SK-N-SH treated with all-trans-retinoic acid at 6 μM for 48 hours (cell line): ENCODE measurements around the gene CACNA2D4.
"Not testable (repeated sequence)": the region's sequence is repeated elsewhere in the genome, so short reads cannot be mapped to it uniquely, and the experiment has no call there.

ENCODE experiments used
- ATAC-seq: fragments of 200-7000 bp; cut with Tn5 transposase; 3 replicates; pipeline ENCODE4 v1.9.1; 2020; ENCODE audit warnings: mild to moderate bottlenecking, moderate library complexity
- ARNTL ChIP-seq: fragments of 450-650 bp; formaldehyde crosslinking; IDR thresholded peaks from 2 replicates; pipeline ENCODE4 v1.5.0; 2020; ENCODE audit warnings: low read depth, mild to moderate bottlenecking, moderate library complexity, borderline replicate concordance
- CSDC2 ChIP-seq: fragments of 250-450 bp; sonication (Bioruptor Pico); IDR thresholded peaks from 2 replicates; pipeline ENCODE4 v1.5.0; 2020; ENCODE audit warnings: mild to moderate bottlenecking, moderate library complexity
- GLIS3 ChIP-seq: fragments of 250-450 bp; sonication (Bioruptor Pico); IDR thresholded peaks from 2 replicates; pipeline ENCODE4 v1.5.0; 2020; ENCODE audit warnings: mild to moderate bottlenecking, moderate library complexity
- OSR1 ChIP-seq: fragments of 250-450 bp; sonication (Bioruptor Pico); IDR thresholded peaks from 2 replicates; pipeline ENCODE4 v1.8.0; 2022; ENCODE audit warnings: moderate library complexity, mild to moderate bottlenecking, inconsistent platforms
- PPARA ChIP-seq: fragments of 250-450 bp; sonication (Bioruptor Pico); IDR thresholded peaks from 2 replicates; pipeline ENCODE4 v1.5.0; 2020; ENCODE audit warnings: mild to moderate bottlenecking, borderline replicate concordance
- RARB ChIP-seq: fragments of 250-450 bp; sonication (Bioruptor Pico); IDR thresholded peaks from 2 replicates; pipeline ENCODE4 v1.8.0; 2021; ENCODE audit warnings: mild to moderate bottlenecking, moderate library complexity
- TCF4 ChIP-seq: fragments of 250-450 bp; sonication (Bioruptor Pico); IDR thresholded peaks from 2 replicates; pipeline ENCODE4 v1.8.0; 2021; ENCODE audit warnings: mild to moderate bottlenecking, moderate library complexity, borderline replicate concordance
- TOX ChIP-seq: fragments of 250-450 bp; sonication (Bioruptor Pico); IDR thresholded peaks from 2 replicates; pipeline ENCODE4 v1.8.0; 2021; ENCODE audit warnings: mild to moderate bottlenecking, moderate library complexity, borderline replicate concordance
- ZC3H10 ChIP-seq: fragments of 250-450 bp; sonication (Bioruptor Pico); IDR thresholded peaks from 2 replicates; pipeline ENCODE4 v1.5.1; 2021; ENCODE audit warnings: mild to moderate bottlenecking, moderate library complexity
- ZFP3 ChIP-seq: fragments of 250-450 bp; sonication (Bioruptor Pico); IDR thresholded peaks from 2 replicates; pipeline ENCODE4 v1.5.0; 2020; ENCODE audit warnings: mild to moderate bottlenecking, moderate library complexity
- ZFP30 ChIP-seq: fragments of 450-650 bp; formaldehyde crosslinking; IDR thresholded peaks from 2 replicates; pipeline ENCODE4 v1.5.0; 2022; ENCODE audit warnings: mild to moderate bottlenecking, moderate library complexity
- ZNF70 ChIP-seq: fragments of 450-650 bp; formaldehyde crosslinking; IDR thresholded peaks from 2 replicates; pipeline ENCODE4 v1.5.0; 2020; ENCODE audit warnings: mild to moderate bottlenecking, moderate library complexity
- TF ChIP-seq, protein P1 (sequence below): fragments of 250-450 bp; sonication (Bioruptor Pico); IDR thresholded peaks from 2 replicates; pipeline ENCODE4 v1.8.0; 2021; ENCODE audit warnings: low read depth, mild to moderate bottlenecking, moderate library complexity, borderline replicate concordance
- TF ChIP-seq, protein P2 (sequence below): fragments of 250-450 bp; sonication (Bioruptor Pico); IDR thresholded peaks from 2 replicates; pipeline ENCODE4 v1.5.1; 2021; ENCODE audit warnings: mild to moderate bottlenecking, moderate library complexity
- TF ChIP-seq, protein P3 (sequence below): fragments of 250-450 bp; sonication (Bioruptor Pico); IDR thresholded peaks from 2 replicates; pipeline ENCODE4 v1.5.1; 2020; ENCODE audit warnings: low read depth, mild to moderate bottlenecking, moderate library complexity
- TF ChIP-seq, protein P4 (sequence below): fragments of 250-450 bp; sonication (Bioruptor Pico); IDR thresholded peaks from 2 replicates; pipeline ENCODE4 v1.5.0; 2020; ENCODE audit warnings: mild to moderate bottlenecking, moderate library complexity

CACNA2D4 gene

DNA sequence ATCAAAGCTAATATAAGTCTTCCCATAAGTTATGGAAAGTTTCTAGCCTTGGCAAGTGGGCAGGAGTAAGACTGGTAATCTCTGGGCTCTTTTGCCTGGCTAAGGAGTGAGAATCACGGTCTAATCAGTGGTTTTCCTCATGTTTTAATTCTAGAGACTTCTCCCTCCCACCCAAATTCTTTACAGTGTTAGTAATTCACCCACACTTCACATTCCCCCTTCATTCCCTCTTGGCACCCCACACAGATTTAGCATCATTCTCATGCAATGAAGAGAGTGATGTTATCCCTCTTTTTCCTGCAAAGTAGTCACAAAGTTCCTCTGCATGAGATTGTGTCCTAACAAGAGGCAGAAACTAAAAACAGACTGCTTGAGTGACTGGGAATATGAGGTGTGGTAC is 28.6 kb upstream of the CACNA2D4 start:
- TF ChIP-seq RARB (CRISPR knock-in tag) (no peak), PPARA (CRISPR knock-in tag) (no peak)
- TF ChIP-seq, all 23 proteins: peak for 0
- no peak for ATAC-seq

DNA sequence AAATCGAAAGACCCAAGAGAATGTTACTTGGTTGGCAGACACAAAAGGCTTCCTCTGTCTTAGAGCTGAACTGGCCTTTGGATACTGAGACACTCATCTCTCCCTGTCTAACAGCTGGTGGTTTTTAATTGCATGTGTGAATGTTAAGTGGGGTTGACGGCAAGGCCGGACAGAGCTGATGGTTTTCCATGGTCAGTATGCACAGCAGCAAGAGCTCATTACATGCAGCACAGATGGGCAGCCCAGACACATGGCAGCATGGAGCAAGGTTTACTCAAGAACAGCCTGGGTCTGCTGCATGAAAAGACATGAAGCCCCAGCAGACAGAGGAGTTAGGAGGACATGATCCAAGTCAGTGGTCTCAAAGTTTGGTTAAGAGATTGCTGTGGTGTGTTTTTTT is 27.8 kb upstream of the CACNA2D4 start:
- no peak for ATAC-seq
- TF ChIP-seq ARNTL (CRISPR knock-in tag) (no peak), ZNF70 (CRISPR knock-in tag) (no peak), ZC3H10 (CRISPR knock-in tag) (no peak), TOX (CRISPR knock-in tag) (no peak), PPARA (CRISPR knock-in tag) (no peak), GLIS3 (CRISPR knock-in tag) (no peak), CSDC2 (no peak), ZFP30 (CRISPR knock-in tag) (no peak)
- TF ChIP-seq, protein P1, sequence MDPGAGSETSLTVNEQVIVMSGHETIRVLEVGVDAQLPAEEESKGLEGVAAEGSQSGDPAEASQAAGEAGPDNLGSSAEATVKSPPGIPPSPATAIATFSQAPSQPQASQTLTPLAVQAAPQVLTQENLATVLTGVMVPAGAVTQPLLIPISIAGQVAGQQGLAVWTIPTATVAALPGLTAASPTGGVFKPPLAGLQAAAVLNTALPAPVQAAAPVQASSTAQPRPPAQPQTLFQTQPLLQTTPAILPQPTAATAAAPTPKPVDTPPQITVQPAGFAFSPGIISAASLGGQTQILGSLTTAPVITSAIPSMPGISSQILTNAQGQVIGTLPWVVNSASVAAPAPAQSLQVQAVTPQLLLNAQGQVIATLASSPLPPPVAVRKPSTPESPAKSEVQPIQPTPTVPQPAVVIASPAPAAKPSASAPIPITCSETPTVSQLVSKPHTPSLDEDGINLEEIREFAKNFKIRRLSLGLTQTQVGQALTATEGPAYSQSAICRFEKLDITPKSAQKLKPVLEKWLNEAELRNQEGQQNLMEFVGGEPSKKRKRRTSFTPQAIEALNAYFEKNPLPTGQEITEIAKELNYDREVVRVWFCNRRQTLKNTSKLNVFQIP (CRISPR knock-in tag): no peak

DNA sequence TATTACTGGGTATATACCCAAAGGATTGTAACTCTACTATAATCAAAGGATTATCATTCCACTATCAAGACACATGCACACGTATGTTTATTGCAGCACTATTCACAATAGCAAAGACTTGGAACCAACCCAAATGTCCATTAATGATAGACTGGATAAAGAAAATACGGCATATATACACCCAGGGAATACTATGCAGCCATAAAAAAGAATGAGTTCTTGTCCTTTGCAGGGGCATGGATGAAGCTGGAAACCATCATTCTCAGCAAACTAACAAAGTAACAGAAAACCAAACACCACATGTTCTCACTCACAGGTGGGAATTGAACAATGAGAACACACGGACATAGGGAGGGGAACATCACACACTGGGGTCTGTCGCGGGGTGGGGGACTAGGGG is 27.1 kb upstream of the CACNA2D4 start:
- not testable (repeated sequence) for ATAC-seq

DNA sequence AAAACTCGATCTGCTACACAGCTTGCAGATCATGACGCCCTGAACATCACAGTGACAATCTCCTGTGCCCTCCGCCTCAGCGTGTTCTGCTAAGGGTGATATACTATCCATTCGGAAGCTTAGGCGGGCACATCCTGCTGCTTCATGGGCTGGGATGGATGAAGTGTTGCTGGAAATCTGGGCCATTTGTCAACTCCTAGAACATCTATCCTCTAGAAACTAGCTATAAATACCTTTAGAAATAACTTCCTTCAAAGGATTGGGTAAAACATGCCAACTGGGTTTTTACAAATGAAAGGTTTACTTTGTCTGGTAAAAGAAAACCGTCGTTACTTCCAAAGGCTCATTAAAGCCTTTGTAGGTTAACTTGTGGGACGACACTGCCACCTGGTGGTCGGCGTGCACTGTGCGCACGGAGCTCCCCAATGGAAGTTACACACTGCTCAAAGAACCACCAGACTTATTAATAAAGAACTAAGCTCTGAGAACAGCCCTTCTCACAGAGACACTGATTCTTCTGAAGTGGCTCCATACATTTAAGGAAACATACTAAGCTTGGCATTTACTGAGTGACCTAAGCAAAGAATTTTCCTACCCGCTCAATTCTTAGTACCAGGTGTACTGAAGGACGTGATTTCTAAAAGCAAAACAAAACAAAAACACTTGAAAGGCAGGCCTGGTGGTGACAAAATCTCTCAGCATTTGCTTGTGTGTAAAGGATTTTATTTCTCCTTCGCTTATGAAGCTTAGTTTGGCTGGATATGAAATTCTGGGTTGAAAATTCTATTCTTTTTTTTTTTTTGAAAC is 21.6 kb upstream of the CACNA2D4 start:
- peak; percentile 86 for ATAC-seq

DNA sequence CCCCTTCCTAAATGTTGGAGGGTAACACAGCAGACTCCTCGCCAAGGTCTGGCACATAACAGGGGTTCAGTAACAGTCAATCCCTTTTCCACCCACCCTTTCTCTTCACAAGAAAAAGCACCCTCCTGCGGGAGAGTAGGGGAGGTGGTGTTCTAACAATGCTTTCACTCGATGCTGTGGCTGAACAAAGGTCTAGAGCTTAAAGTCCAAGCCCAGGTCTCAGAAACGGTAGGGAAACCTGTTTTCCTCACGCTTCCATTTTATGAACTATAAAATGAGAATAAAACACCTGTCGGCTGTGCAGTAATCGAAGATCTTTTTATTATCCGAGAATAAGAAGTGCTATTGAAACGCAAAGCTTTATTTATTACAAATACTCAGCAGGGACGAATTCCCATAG is 20.9 kb upstream of the CACNA2D4 start:
- ATAC-seq: no peak
- TF ChIP-seq ZFP30 (CRISPR knock-in tag) (no peak), TCF4 (no peak), GLIS3 (CRISPR knock-in tag) (no peak), OSR1 (CRISPR knock-in tag) (no peak)
- TF ChIP-seq, protein P2, sequence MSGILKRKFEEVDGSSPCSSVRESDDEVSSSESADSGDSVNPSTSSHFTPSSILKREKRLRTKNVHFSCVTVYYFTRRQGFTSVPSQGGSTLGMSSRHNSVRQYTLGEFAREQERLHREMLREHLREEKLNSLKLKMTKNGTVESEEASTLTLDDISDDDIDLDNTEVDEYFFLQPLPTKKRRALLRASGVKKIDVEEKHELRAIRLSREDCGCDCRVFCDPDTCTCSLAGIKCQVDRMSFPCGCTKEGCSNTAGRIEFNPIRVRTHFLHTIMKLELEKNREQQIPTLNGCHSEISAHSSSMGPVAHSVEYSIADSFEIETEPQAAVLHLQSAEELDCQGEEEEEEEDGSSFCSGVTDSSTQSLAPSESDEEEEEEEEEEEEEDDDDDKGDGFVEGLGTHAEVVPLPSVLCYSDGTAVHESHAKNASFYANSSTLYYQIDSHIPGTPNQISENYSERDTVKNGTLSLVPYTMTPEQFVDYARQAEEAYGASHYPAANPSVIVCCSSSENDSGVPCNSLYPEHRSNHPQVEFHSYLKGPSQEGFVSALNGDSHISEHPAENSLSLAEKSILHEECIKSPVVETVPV (CRISPR knock-in tag): no peak
- TF ChIP-seq, protein P3, sequence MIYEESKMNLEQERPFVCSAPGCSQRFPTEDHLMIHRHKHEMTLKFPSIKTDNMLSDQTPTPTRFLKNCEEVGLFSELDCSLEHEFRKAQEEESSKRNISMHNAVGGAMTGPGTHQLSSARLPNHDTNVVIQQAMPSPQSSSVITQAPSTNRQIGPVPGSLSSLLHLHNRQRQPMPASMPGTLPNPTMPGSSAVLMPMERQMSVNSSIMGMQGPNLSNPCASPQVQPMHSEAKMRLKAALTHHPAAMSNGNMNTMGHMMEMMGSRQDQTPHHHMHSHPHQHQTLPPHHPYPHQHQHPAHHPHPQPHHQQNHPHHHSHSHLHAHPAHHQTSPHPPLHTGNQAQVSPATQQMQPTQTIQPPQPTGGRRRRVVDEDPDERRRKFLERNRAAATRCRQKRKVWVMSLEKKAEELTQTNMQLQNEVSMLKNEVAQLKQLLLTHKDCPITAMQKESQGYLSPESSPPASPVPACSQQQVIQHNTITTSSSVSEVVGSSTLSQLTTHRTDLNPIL: no peak

More for the DNA sequence above, 21.6 kb upstream of the CACNA2D4 start:
- no peak for TF ChIP-seq PPARA (CRISPR knock-in tag)
- no peak for TF ChIP-seq ZFP3 (CRISPR knock-in tag)
- TF ChIP-seq ZNF70 (CRISPR knock-in tag): no peak
- TF ChIP-seq OSR1 (CRISPR knock-in tag): no peak
- TF ChIP-seq, protein P4, sequence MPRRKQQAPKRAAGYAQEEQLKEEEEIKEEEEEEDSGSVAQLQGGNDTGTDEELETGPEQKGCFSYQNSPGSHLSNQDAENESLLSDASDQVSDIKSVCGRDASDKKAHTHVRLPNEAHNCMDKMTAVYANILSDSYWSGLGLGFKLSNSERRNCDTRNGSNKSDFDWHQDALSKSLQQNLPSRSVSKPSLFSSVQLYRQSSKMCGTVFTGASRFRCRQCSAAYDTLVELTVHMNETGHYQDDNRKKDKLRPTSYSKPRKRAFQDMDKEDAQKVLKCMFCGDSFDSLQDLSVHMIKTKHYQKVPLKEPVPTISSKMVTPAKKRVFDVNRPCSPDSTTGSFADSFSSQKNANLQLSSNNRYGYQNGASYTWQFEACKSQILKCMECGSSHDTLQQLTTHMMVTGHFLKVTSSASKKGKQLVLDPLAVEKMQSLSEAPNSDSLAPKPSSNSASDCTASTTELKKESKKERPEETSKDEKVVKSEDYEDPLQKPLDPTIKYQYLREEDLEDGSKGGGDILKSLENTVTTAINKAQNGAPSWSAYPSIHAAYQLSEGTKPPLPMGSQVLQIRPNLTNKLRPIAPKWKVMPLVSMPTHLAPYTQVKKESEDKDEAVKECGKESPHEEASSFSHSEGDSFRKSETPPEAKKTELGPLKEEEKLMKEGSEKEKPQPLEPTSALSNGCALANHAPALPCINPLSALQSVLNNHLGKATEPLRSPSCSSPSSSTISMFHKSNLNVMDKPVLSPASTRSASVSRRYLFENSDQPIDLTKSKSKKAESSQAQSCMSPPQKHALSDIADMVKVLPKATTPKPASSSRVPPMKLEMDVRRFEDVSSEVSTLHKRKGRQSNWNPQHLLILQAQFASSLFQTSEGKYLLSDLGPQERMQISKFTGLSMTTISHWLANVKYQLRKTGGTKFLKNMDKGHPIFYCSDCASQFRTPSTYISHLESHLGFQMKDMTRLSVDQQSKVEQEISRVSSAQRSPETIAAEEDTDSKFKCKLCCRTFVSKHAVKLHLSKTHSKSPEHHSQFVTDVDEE (CRISPR knock-in tag): no peak
- TF ChIP-seq GLIS3 (CRISPR knock-in tag): no peak
- TF ChIP-seq, all 23 proteins: peak for 0
